Activated T-cell treated with anti-CD3 and anti-CD28 coated beads, Interleukin-2, amount 50 U/mL, for 1 hour (primary cell): ENCODE data around the gene ZNF48.
A peak's percentile ranks its signal among the peaks of the same experiment; 100 is the strongest.

ENCODE experiments used
- DNase-seq: peaks from one replicate; pipeline ENCODE4 v3.0.0-alpha.2; 2020

ZNF48 gene

DNA sequence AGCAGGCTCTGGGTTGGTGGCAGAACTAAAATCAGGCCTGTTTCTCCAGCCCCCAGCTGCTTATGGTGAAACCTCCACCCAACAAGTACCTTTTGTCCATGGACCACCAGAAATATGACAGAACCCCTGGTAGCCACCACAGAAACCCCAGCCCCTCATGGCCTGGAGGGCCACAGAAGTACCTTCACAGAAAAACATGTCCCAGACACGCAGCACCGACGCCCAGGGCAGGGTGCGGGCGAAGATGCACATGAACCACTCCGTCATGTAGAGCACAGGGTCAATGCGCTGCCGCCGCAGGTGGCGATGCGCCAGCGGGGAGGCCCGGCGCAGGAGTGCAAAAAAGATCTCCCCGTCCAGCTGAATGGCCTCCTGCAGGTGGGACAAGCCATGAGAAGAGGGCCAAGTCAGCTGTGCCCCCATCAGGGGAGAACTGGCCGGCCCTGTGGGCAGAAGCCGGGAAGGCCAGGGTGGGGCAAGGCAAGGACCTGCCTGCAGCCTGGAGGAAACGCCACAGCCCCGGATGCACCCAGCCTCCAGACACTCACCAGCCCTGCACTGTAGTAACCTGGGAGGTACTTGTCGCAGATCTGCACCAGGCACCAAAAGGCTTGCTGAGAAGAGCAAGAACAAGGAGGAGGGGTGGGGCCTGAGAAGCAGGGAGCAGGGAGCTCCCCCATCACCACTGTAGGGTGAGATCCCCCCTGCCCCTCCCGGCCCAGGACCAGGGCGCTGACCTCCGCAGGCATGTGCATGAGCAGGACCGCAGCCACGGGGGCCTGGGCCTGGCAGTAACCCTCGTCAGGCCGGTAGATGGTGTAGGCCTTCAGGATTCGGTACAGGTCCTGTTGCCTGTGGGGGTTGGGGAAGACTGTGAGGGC, 36.0 kb upstream of the ZNF48 start:
- DNase-seq, result no peak

GRCh38 chr16:30359871-30360170, 35.4 kb upstream of the ZNF48 start:
- DNase-seq, result no peak

DNA sequence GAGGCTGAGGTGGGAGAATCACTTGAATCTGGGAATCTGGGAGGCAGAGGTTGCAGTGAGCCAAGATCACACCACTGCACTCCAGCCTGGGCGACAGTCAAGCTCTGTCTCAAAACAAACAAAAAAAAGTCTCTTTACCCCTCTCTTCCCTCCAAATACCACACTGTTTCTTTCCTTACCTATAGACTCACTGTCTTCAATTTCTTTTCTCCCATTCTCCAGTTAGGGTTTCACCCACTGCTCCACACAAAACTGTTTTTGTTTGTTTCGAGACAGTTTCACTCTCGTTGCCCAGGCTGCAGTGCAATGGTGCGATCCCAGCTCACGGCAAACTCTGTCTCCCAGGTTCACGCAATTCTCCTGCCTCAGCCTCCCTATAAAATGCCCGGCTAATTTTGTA, 34.0 kb upstream of the ZNF48 start:
- DNase-seq, result no peak

- DNase-seq, result no peak
Measured at GRCh38 chr16:30365200-30365599, 30.0 kb upstream of the ZNF48 start.

DNA sequence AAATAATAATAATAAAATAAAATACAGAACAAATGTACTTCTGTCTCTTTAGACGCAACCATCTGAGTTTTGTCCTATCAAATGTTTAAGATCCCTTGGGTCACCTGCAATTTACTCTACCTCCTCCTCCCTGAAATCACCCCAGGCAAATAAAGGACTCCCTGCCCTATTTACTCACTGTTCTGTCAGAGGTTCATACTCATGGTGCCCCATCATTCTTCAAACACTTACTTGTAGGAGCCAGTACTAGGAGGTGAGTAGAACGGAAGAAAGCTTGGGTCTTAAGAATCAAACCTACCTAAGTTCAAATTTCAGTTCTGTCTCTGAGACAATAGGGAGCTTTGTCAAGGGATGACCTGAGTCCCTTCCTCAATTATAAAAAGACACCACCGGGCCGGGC, 28.7 kb upstream of the ZNF48 start:
- no peak for DNase-seq

DNA sequence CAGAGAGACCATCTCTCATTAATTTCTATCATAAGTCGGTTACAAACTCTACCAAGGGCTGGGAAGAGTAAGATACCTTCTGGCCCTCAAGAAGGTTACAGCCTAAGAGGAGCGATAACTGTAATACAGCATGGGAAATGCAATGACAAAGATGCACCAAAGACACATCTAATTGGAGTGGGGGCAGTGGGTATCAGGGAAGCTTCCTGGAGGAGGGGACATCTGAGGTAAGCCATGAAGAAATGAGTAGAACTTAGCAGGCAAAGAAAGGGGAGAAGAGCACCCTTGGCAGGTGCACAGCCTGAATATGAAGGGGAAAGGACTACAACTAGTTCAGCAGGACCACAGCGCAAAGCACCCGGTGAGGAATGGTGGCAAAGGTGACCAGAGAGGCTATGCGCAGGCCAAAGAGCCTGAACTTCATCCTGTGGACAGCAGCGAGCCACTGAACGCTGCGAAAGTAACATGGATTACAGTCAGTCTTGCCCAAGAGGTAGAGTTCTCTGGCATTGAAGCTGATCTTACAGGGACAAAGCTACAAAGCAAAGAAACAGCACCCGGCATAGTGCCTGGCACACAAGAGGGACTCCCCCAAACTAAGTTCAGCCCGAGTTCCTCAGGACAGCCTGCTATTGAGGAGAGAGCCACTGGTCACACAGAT, 27.7 kb upstream of the ZNF48 start:
- DNase-seq, result no peak

DNA sequence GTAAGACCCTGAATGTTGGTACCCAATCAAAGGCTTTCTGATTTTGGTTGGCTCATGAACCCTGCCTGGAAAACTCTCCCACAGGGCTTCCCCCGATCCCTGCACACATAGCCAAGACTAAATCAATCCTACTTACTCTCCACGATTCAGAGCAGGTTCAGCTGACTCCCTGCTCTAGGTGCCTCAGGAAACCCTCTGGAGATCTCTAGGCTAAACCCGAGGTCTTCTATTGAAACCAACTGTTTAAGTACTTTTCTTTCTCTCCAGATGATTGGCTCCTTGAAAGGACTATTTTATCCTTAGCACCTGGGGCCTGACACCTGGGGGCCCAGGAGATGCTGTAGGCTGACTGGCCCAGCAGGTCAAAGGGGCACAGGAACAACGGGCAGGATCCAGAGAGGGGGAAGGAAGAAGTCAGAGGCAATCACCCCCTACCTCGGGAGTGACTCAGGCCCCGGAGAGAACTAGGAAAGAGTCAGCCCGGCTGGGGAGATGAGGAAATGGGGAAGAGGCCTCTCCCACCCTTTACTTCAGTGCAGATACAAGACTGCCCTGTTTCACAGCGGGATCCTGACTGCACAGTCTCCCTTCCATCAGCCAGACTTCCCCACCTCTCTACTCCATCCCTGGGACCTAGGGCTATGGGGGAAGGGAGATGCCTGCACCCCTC, 27.0 kb upstream of the ZNF48 start:
- no peak for DNase-seq

DNA sequence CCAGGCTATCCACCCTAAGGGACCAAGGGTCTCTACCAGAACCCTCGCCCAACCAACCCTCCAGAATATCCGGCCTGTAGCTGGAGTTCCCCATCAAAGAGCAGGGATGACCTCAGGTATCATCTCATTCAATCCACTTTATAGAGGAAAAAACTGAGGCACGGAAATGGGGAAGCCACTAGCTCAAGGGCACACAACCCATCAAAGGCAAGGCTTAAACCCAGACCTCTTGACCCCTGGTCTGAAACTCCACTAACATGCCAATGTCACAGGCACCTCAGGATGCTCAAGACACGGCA, 26.5 kb upstream of the ZNF48 start:
- no peak for DNase-seq

DNA sequence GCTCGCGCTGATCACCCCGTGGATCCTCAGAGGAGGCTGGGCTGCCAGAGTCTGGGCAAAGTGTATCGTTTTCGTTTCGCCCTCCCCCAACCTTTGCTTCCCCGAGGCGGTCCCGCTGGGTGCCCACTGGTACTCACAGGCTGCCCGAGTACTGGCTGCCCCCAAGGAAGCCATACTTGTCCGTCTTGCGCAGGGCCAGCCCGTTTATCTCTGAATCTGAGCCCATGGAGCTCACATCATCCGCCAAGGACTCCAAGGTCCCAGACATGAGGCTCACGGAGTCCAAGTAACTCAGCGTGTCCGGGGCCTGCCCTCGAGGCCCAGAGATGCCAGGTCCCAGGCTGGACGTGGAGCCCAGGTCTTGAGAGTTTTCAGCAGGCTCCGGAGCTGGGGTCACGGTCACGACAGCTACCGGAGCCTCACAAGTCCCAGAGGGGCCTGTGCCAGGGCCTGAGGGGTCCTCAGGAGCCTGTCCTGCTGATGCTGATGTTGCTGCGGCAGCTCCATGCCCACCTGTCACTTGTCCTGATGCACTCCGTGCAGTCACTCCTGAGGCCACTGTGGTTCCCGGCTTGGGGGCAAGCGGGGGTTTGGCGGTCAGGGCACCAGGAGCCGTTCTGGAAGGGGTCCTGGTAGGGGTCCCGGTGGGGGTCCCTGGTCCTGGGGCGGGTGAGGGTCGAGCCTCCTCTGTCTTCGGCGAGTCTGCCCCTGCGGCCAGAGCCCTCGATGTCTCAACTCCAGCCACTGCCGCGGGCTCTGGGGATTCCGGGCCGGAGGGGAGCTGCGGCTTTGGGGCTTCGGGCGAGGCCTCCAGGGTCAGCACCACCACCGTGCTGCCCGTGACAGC, 25.9 kb upstream of the ZNF48 start:
- peak; percentile 38 for DNase-seq

GRCh38 chr16:30369938-30370455, 25.2 kb upstream of the ZNF48 start:
- peak; percentile 41 for DNase-seq

DNA sequence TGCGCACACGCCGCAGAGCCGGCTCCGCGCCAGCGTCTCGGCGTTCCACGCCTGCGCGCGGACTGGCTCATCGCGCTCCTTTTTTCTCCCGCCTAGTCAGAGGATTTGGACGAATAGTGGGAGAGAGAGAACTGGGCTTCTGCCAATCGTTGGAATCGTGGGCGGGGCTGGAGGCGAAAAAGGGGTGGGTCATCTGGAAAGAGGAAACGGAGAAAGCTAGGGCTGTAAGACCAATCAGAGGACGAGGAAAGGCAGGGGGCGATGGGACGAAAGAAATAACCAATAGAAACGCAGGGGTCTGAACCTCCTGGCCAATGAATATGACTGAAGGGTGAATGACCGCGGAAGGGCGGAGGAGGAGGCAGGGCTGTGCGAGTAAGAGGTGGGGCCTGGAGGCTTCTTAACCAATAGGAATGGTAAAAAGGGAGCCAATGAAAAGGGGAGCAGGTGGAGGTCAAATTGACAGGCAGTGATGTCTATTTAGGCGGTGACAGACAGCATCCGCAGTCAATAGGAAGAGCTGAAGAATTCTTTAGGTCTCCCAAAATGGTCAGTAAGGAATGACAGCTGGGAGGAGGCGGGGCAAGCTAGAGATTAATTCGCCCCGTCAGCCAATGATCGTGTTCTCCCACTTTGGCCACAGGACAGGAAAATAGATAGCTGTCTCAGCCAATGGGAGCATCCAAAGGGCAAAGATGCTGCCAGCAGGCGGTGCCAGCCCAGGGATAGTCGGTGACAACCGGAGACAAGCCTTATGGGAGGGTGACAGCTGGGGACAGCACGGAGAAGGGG, 24.6 kb upstream of the ZNF48 start, which contains the start of gene TBC1D10B:
TBC1D10B (minus strand) TSS at position 39 of the 792 bp plus-strand sequence. CDS start 311 bp downstream, outside the sequence.
- DNase-seq, result peak; percentile 98

GRCh38 chr16:30371248-30371816, 23.9 kb upstream of the ZNF48 start:
- DNase-seq, result no peak

GRCh38 chr16:30372038-30372712, 23.0 kb upstream of the ZNF48 start:
- no peak for DNase-seq

- no peak for DNase-seq
Measured at GRCh38 chr16:30372725-30373124, 22.5 kb upstream of the ZNF48 start.

- no peak for DNase-seq
Measured at GRCh38 chr16:30374538-30374937, 20.7 kb upstream of the ZNF48 start, which contains the start of gene MYL11. Gene MYL11, plus strand, starts transcription at chr16:30374802. Its CDS starts 56 bp downstream, at chr16:30374858.

GRCh38 chr16:30375864-30376263, 19.4 kb upstream of the ZNF48 start:
- no peak for DNase-seq

- no peak for DNase-seq
Measured at GRCh38 chr16:30376461-30376902, 18.7 kb upstream of the ZNF48 start.

- no peak for DNase-seq
Measured at GRCh38 chr16:30377050-30377811, 18.0 kb upstream of the ZNF48 start.

GRCh38 chr16:30377812-30378235, 17.4 kb upstream of the ZNF48 start:
- DNase-seq, result peak; percentile 91
